ENCODE results near the gene ARRDC2. TPM values are rescaled to one million over a fixed set of nuclear protein-coding genes. Genes with fewer than 3 reads are reported as not detected.

The ARRDC2 gene
- total and polyA plus RNA-seq, 2 of the 13 experiments (the other 11 are each of a cell fraction or from before 2014, with no cell fraction given): 2.1 to 3.4 TPM

DNA sequence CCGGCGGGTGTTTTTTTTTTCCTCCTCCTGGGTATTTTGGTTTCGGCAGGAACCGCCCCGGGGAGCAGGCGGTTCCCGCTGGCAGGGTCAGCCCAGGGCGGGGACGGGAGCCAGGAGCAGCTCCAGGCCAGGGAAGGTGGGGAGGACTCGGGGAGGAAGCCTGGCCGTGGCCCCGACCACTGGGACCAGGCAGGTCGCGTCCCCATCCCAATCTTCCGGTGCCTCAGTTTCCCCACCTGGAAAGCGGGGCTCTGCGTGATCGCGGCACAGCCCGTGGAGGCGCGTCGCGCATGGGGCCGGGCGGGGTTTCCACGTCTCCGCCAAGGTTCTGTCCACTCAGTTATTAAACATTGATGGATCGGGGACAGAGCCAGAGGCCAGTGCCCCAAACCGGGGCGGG is 43.9 kb downstream of the ARRDC2 start:
- Histone ChIP-seq H4K20me1 (ENCODE audit: insufficient read depth, low read length) (no peaks in the 10 kb centered on the region), H3K4me2 (ENCODE audit: low read depth, low read length) (no peak overlapping the region), H3K9me3 (ENCODE audit: low read length) (no peaks in the 10 kb centered on the region), H3K4me3 (replicated peaks in 1 of 3; ENCODE audit: insufficient read depth in 1 of 3, low read depth in 2 of 3, low read length in 3 of 3) (no peak overlapping the region), H3K27me3 (ENCODE audit: control insufficient read depth in 1 of 2, insufficient read depth in 2 of 2, low read length in 2 of 2) (peaks cover 0 to 10% of the 10 kb centered on the region in 2 experiments; a peak in 3 of 5 replicates), H3K27ac (ENCODE audit: extremely low read length, insufficient read depth, low read length) (no peak overlapping the region), H2AFZ (ENCODE audit: low read length) (no peak overlapping the region), H3K79me2 (ENCODE audit: insufficient read depth, low read length) (no peaks in the 10 kb centered on the region), H3K4me1 (ENCODE audit: insufficient read depth, low read length) (peaks cover 7% of the 10 kb centered on the region; the same call in 1 of the 2 replicates), H3K36me3 (replicated peaks in 1 of 2; ENCODE audit: control insufficient read depth in 1 of 2, insufficient read depth in 2 of 2, low read length in 2 of 2) (no peaks in the 10 kb centered on the region), H3K9ac (ENCODE audit: insufficient read depth, low read depth, low read length) (no peak overlapping the region)
- intact Hi-C loops (cut with micrococcal nuclease; ENCODE audit: unreplicated experiment): no loop called here
- TF ChIP-seq NFE2L2 (IDR thresholded peaks at IDR 0.05; ENCODE audit: low read length) (no peak), ZFP62 (CRISPR knock-in tag; IDR thresholded peaks at IDR 0.05) (no peak), SOX13 (IDR thresholded peaks at IDR 0.05) (no peak), SOX13 (CRISPR knock-in tag; conservative IDR thresholded peaks at IDR 0.05 in 1 of 2, IDR thresholded peaks at IDR 0.05 in 1 of 2) (no peak), ETV5 (CRISPR knock-in tag; IDR thresholded peaks at IDR 0.05; ENCODE audit: borderline replicate concordance) (no peak), SP140L (CRISPR knock-in tag; IDR thresholded peaks at IDR 0.05; ENCODE audit: borderline replicate concordance) (no peak), FOXJ3 (CRISPR knock-in tag; IDR thresholded peaks at IDR 0.05; ENCODE audit: borderline replicate concordance) (no peak)
- TF ChIP-seq, protein P1, sequence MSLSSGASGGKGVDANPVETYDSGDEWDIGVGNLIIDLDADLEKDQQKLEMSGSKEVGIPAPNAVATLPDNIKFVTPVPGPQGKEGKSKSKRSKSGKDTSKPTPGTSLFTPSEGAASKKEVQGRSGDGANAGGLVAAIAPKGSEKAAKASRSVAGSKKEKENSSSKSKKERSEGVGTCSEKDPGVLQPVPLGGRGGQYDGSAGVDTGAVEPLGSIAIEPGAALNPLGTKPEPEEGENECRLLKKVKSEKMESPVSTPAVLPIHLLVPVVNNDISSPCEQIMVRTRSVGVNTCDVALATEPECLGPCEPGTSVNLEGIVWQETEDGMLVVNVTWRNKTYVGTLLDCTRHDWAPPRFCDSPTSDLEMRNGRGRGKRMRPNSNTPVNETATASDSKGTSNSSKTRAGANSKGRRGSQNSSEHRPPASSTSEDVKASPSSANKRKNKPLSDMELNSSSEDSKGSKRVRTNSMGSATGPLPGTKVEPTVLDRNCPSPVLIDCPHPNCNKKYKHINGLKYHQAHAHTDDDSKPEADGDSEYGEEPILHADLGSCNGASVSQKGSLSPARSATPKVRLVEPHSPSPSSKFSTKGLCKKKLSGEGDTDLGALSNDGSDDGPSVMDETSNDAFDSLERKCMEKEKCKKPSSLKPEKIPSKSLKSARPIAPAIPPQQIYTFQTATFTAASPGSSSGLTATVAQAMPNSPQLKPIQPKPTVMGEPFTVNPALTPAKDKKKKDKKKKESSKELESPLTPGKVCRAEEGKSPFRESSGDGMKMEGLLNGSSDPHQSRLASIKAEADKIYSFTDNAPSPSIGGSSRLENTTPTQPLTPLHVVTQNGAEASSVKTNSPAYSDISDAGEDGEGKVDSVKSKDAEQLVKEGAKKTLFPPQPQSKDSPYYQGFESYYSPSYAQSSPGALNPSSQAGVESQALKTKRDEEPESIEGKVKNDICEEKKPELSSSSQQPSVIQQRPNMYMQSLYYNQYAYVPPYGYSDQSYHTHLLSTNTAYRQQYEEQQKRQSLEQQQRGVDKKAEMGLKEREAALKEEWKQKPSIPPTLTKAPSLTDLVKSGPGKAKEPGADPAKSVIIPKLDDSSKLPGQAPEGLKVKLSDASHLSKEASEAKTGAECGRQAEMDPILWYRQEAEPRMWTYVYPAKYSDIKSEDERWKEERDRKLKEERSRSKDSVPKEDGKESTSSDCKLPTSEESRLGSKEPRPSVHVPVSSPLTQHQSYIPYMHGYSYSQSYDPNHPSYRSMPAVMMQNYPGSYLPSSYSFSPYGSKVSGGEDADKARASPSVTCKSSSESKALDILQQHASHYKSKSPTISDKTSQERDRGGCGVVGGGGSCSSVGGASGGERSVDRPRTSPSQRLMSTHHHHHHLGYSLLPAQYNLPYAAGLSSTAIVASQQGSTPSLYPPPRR (CRISPR knock-in tag; IDR thresholded peaks at IDR 0.05; ENCODE audit: borderline replicate concordance): no peak
- TF ChIP-seq, protein P2, sequence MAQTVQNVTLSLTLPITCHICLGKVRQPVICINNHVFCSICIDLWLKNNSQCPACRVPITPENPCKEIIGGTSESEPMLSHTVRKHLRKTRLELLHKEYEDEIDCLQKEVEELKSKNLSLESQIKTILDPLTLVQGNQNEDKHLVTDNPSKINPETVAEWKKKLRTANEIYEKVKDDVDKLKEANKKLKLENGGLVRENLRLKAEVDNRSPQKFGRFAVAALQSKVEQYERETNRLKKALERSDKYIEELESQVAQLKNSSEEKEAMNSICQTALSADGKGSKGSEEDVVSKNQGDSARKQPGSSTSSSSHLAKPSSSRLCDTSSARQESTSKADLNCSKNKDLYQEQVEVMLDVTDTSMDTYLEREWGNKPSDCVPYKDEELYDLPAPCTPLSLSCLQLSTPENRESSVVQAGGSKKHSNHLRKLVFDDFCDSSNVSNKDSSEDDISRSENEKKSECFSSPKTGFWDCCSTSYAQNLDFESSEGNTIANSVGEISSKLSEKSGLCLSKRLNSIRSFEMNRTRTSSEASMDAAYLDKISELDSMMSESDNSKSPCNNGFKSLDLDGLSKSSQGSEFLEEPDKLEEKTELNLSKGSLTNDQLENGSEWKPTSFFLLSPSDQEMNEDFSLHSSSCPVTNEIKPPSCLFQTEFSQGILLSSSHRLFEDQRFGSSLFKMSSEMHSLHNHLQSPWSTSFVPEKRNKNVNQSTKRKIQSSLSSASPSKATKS (CRISPR knock-in tag; IDR thresholded peaks at IDR 0.05): no peak
- TF ChIP-seq, protein P3, sequence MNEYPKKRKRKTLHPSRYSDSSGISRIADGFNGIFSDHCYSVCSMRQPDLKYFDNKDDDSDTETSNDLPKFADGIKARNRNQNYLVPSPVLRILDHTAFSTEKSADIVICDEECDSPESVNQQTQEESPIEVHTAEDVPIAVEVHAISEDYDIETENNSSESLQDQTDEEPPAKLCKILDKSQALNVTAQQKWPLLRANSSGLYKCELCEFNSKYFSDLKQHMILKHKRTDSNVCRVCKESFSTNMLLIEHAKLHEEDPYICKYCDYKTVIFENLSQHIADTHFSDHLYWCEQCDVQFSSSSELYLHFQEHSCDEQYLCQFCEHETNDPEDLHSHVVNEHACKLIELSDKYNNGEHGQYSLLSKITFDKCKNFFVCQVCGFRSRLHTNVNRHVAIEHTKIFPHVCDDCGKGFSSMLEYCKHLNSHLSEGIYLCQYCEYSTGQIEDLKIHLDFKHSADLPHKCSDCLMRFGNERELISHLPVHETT (CRISPR knock-in tag; conservative IDR thresholded peaks at IDR 0.05): no peak
- CTCF ChIA-PET (ENCODE audit: low intra/inter-chr PET ratio, low total read pairs): no interaction called here
- no peak for ATAC-seq
- 9% methylated on average over 22 of the region's 31 CpGs for WGBS (ENCODE audit: low lambda C conversion rate)
- BruUV-seq (replicated peaks): no TSS peak
- in situ Hi-C loops (cut with HindIII; ENCODE audit: extremely low pct_ligation_motif_present, low pct_unique_long_range_greater_than_20kb): loop anchor here (25.0 kb wide), 1 partner anchor 115 kb away; the partner anchor contains the start of gene CCDC124
- POLR2A ChIA-PET: interaction anchor here (1.4 kb wide), 1 partner anchor 38 kb away, joined by 3 read pairs; no protein-coding TSS in a partner anchor
- no peak for FAIRE-seq
- DNase-seq (ENCODE audit: low spot score): no peak
